ENCODE measurements around the gene ANAPC4. TPM values are rescaled to one million over a fixed set of nuclear protein-coding genes. Genes with fewer than 3 reads are reported as not detected.

The ANAPC4 gene
- total RNA-seq, result 17.3 and 19.4 TPM in 2 replicates

GRCh38 chr4:25376754-25377571, at the start of gene ANAPC4:
TSS of gene ANAPC4 (plus strand) at chr4:25377263. CDS start at chr4:25377428, 165 bp downstream.

Other genes with a start within 250 kb of the ANAPC4 start
- 6.7 and 8.6 TPM in 2 replicates for gene SEPSECS, start 216.8 kb upstream of the ANAPC4 start, total RNA-seq
- 18.1 and 23.2 TPM in 2 replicates for gene PI4K2B, start 143.2 kb upstream of the ANAPC4 start, total RNA-seq
- 6.7 and 12.9 TPM in 2 replicates for gene ZCCHC4, start 64.5 kb upstream of the ANAPC4 start, total RNA-seq